H1 (cell line): ENCODE data around the gene TAF8. TPM values are rescaled to one million over a fixed set of nuclear protein-coding genes. Genes with fewer than 3 reads are reported as not detected.

Experiments used
- CTCF ChIA-PET: fragments of 300-600 bp; sonication (Branson Sonifier 250); formaldehyde crosslinking; loops from one replicate; lab custom pipeline; 2021; ENCODE audit not compliant: partially characterized antibody; lab: Charles Lee
- POLR2A ChIA-PET: fragments of 300-600 bp; sonication (Branson Sonifier 250); formaldehyde crosslinking; loops from one replicate; lab custom pipeline; 2021; ENCODE audit warnings: inconsistent platforms; ENCODE audit not compliant: partially characterized antibody; lab: Charles Lee
- DNase-seq, 2 experiments: peaks; one replicate each; pipeline versions ENCODE4 v3.0.0 to v3.0.0-alpha.2; 2010 to 2022; ENCODE audit warnings: low spot score in 2 of 2, low read depth in 1 of 2, mixed read lengths in 1 of 2
- FAIRE-seq: peaks from 2 replicates; lab custom pipeline; 2011; peaks lifted over from hg19 to GRCh38; lab: Jason Lieb, UNC
- H2AFZ ChIP-seq: 2 replicates; pipeline ENCODE4 v1.8.1; 2012; ENCODE audit warnings: low read length, inconsistent platforms
- H2AK5ac ChIP-seq: 2 replicates; pipeline ENCODE4 v1.6.1; 2013; ENCODE audit warnings: low read depth, low read length
- H2BK120ac ChIP-seq: replicated peaks from 2 replicates; pipeline ENCODE3; 2013; ENCODE audit warnings: low read depth, low read length, inconsistent platforms
- H2BK12ac ChIP-seq: 2 replicates; pipeline ENCODE4 v1.6.1; 2013; ENCODE audit warnings: low read depth, low read length
- H2BK15ac ChIP-seq: 2 replicates; pipeline ENCODE4 v1.6.1; 2013; ENCODE audit warnings: low read length
- H2BK20ac ChIP-seq: 2 replicates; pipeline ENCODE4 v1.6.1; 2013; ENCODE audit warnings: low read length
- H2BK5ac ChIP-seq: 2 replicates; pipeline ENCODE4 v1.6.1; 2013; ENCODE audit warnings: low read depth, low read length
- H3K14ac ChIP-seq: 2 replicates; pipeline ENCODE4 v1.6.1; 2013; ENCODE audit warnings: inconsistent platforms; ENCODE audit not compliant: insufficient read length
- H3K18ac ChIP-seq: 2 replicates; pipeline ENCODE4 v1.6.1; 2013; ENCODE audit warnings: low read length; ENCODE audit errors: extremely low read depth
- H3K23ac ChIP-seq: 2 replicates; pipeline ENCODE4 v1.6.1; 2013; ENCODE audit warnings: inconsistent platforms; ENCODE audit not compliant: insufficient read length
- H3K23me2 ChIP-seq: 2 replicates; pipeline ENCODE4 v1.6.1; 2013; ENCODE audit warnings: low read depth, low read length
- H3K27ac ChIP-seq: 2 replicates; pipeline ENCODE4 v1.6.1; 2011; ENCODE audit warnings: low read depth, low read length, inconsistent platforms
- H3K27me3 ChIP-seq, 4 experiments: replicated peaks in 1 of 4; 1 replicate in 1 of 4; 2 replicates in 3 of 4; pipeline versions ENCODE4 v1.6.1 to v1.8.1; 2011 to 2013; ENCODE audit warnings: low read length in 3 of 4, mild to moderate bottlenecking in 3 of 4, inconsistent platforms in 2 of 4, mixed read lengths in 2 of 4, moderate library complexity in 1 of 4; ENCODE audit not compliant: control insufficient read depth in 3 of 4, insufficient read depth in 3 of 4; ENCODE audit errors: extremely low read depth in 1 of 4
- H3K36me3 ChIP-seq, 4 experiments: 2 replicates each; pipeline versions ENCODE4 v1.6.1 to v1.8.1; 2011 to 2013; ENCODE audit warnings: mild to moderate bottlenecking in 4 of 4, low read length in 3 of 4, moderate library complexity in 2 of 4, control low read depth in 1 of 4, inconsistent platforms in 1 of 4; ENCODE audit not compliant: insufficient read depth in 4 of 4, control insufficient read depth in 2 of 4
- H3K4ac ChIP-seq: replicated peaks from 2 replicates; pipeline ENCODE3; 2013; ENCODE audit warnings: low read length, low read depth, mixed read lengths, inconsistent platforms; ENCODE audit not compliant: insufficient read length
- H3K4me1 ChIP-seq, 4 experiments: replicated peaks in 1 of 4; 1 replicate in 1 of 4; 2 replicates in 3 of 4; pipeline versions ENCODE4 v1.6.1 to v1.8.1; 2011 to 2013; ENCODE audit warnings: low read length in 3 of 4, inconsistent platforms in 2 of 4, mixed read lengths in 1 of 4; ENCODE audit not compliant: insufficient read depth in 4 of 4, control insufficient read depth in 3 of 4
- H3K4me2 ChIP-seq, 2 experiments: 2 replicates each; pipeline versions ENCODE4 v1.6.1 to v1.8.1; 2011 to 2013; ENCODE audit warnings: low read depth in 2 of 2, low read length in 2 of 2, control low read depth in 1 of 2, inconsistent platforms in 1 of 2, mild to moderate bottlenecking in 1 of 2; ENCODE audit not compliant: insufficient read depth in 1 of 2
- H3K4me3 ChIP-seq, 4 experiments: fragments of 200-600, 300-600 bp in 1 of 4; sonication (generic), shearing (Covaris generic), sonication (Bioruptor Twin) in 1 of 4; 2 replicates each; pipeline versions ENCODE4 v1.5.1 to v1.8.1; 2011 to 2016; ENCODE audit warnings: low read length in 4 of 4, low read depth in 3 of 4, control low read depth in 2 of 4, inconsistent platforms in 2 of 4, mild to moderate bottlenecking in 2 of 4, mixed read lengths in 1 of 4, moderate library complexity in 1 of 4; ENCODE audit not compliant: insufficient read depth in 2 of 4; ENCODE audit errors: extremely low read depth in 1 of 4
- H3K56ac ChIP-seq: replicated peaks from 2 replicates; pipeline ENCODE3; 2013; ENCODE audit warnings: low read depth, mild to moderate bottlenecking, mixed read lengths, low read length, inconsistent platforms; ENCODE audit not compliant: insufficient read length
- H3K79me1 ChIP-seq: 2 replicates; pipeline ENCODE4 v1.6.1; 2013; ENCODE audit warnings: low read depth, low read length, control low read depth
- H3K79me2 ChIP-seq, 2 experiments: 2 replicates each; pipeline versions ENCODE4 v1.6.1 to v1.8.1; 2012 to 2013; ENCODE audit warnings: low read length in 2 of 2, mild to moderate bottlenecking in 2 of 2, inconsistent platforms in 1 of 2; ENCODE audit not compliant: insufficient read depth in 2 of 2, control insufficient read depth in 1 of 2
- H3K9ac ChIP-seq, 4 experiments: replicated peaks in 1 of 4; 1 replicate in 1 of 4; 2 replicates in 3 of 4; pipeline versions ENCODE4 v1.6.1 to v1.8.1; 2011 to 2013; ENCODE audit warnings: low read depth in 3 of 4, low read length in 3 of 4, control low read depth in 2 of 4, mild to moderate bottlenecking in 2 of 4, moderate library complexity in 2 of 4, inconsistent platforms in 1 of 4; ENCODE audit errors: extremely low read depth in 1 of 4
- H3K9me3 ChIP-seq, 2 experiments: 2 replicates each; pipeline versions ENCODE4 v1.6.1 to v1.8.1; 2012 to 2013; ENCODE audit warnings: mild to moderate bottlenecking in 2 of 2, moderate library complexity in 2 of 2, control low read depth in 1 of 2, inconsistent platforms in 1 of 2, low read depth in 1 of 2, low read length in 1 of 2, mixed read lengths in 1 of 2; ENCODE audit not compliant: insufficient read depth in 2 of 2
- H4K20me1 ChIP-seq, 2 experiments: replicated peaks in 1 of 2; 2 replicates each; pipeline versions ENCODE3 to v1.8.1; 2011 to 2013; ENCODE audit warnings: inconsistent platforms in 2 of 2, low read length in 2 of 2, mild to moderate bottlenecking in 1 of 2; ENCODE audit not compliant: insufficient read depth in 2 of 2, control insufficient read depth in 1 of 2
- H4K5ac ChIP-seq: 2 replicates; pipeline ENCODE4 v1.6.1; 2013; ENCODE audit warnings: low read length, low read depth, mixed read lengths, inconsistent platforms; ENCODE audit not compliant: insufficient read length
- H4K8ac ChIP-seq: 2 replicates; pipeline ENCODE4 v1.8.0; 2013; ENCODE audit warnings: mild to moderate bottlenecking, moderate library complexity, low read length, inconsistent platforms; ENCODE audit not compliant: insufficient read depth; ENCODE audit errors: extremely low read depth
- H4K91ac ChIP-seq: replicated peaks from 2 replicates; pipeline ENCODE3; 2013; ENCODE audit warnings: low read length, mixed read lengths, inconsistent platforms; ENCODE audit not compliant: insufficient read length
- ASH2L ChIP-seq: fragments of 200-600, 300-600 bp; sonication (generic); IDR thresholded peaks from one replicate; pipeline ENCODE4 v1.7.1; 2017; ENCODE audit warnings: low read length
- CHD1 ChIP-seq: IDR thresholded peaks from 2 replicates; pipeline ENCODE4 v1.6.1; 2012; ENCODE audit warnings: low read depth, low read length, improper control_type of control experiment
- CREB1 ChIP-seq: IDR thresholded peaks from 2 replicates; pipeline ENCODE4 v1.6.1; 2012; ENCODE audit warnings: inconsistent platforms
- CTCF ChIP-seq, 3 experiments: IDR thresholded peaks; 1 replicate in 2 of 3; 2 replicates in 1 of 3; pipeline versions ENCODE4 v1.5.1 to v1.6.1; 2011; ENCODE audit warnings: low read length in 3 of 3, mild to moderate bottlenecking in 3 of 3, inconsistent platforms in 2 of 3, low read depth in 1 of 3, moderate library complexity in 1 of 3; ENCODE audit not compliant: insufficient read depth in 1 of 3; ENCODE audit errors: control extremely low read depth in 1 of 3
- RBBP5 ChIP-seq: IDR thresholded peaks from 2 replicates; pipeline ENCODE4 v1.7.1; 2012; ENCODE audit warnings: low read depth, mild to moderate bottlenecking, inconsistent platforms, low read length, moderate library complexity, borderline replicate concordance
- SP2 ChIP-seq: IDR thresholded peaks from 2 replicates; pipeline ENCODE4 v1.6.1; 2012; ENCODE audit warnings: mild to moderate bottlenecking, low read length, inconsistent platforms
- TAF7 ChIP-seq: optimal IDR thresholded peaks from 2 replicates; pipeline ENCODE3; 2011; ENCODE audit warnings: low read depth, mild to moderate bottlenecking, inconsistent platforms, low read length, moderate library complexity, borderline replicate concordance
- TCF12 ChIP-seq: IDR thresholded peaks from 2 replicates; pipeline ENCODE4 v1.6.1; 2011; ENCODE audit warnings: low read depth, mild to moderate bottlenecking, low read length
- WGBS, 2 experiments: shearing (Covaris generic) in 1 of 2; methylation state at CpG; one replicate each; pipeline versions ENCODE4 v1.1.6 to v1.1.7; 2013 to 2015; ENCODE audit warnings: low lambda C conversion rate in 2 of 2, mixed read lengths in 2 of 2, inconsistent platforms in 1 of 2, low coverage in 1 of 2, missing lambda C conversion rate in 1 of 2; ENCODE audit not compliant: insufficient replicate concordance in 2 of 2, insufficient coverage in 1 of 2, insufficient read length in 1 of 2; ENCODE audit errors: extremely low coverage in 1 of 2, missing lambda C conversion rate in 1 of 2; 5-methylcytosine and 5-hydroxymethylcytosine counted together
- polyA plus RNA-seq, 7 experiments: library from polyadenylated mRNA; depleted of rRNA in 3 of 7; stranded (reverse) in 5 of 7; unstranded in 2 of 7; fragments of >200 nt in 5 of 7; fragments of 200-250 nt in 2 of 7; gene quantifications; 1 replicate in 5 of 7; 2 replicates in 1 of 7; 4 replicates in 1 of 7; pipeline versions ENCODE4 v1.2.1 to v1.2.3, GENCODE V29; 2011 to 2013; ENCODE audit warnings: missing spikeins in 2 of 7, mixed read lengths in 2 of 7
- total RNA-seq: library from RNA; stranded (reverse); fragmentation: NEBNext Ultra II Directional; extraction: Animal tissue kit (Norgen Biotek cat#: 25700); gene quantifications from 2 replicates; pipeline ENCODE4 v1.2.1, GENCODE V29; 2021
- TF ChIP-seq, protein P1 (sequence below): IDR thresholded peaks from 2 replicates; pipeline ENCODE4 v1.6.1; 2012; ENCODE audit warnings: inconsistent platforms

The TAF8 gene
- total and polyA plus RNA-seq, 2 of the 8 experiments (the other 6 are each of a cell fraction or from before 2014, with no cell fraction given) = 32.2 to 34.0 TPM

GRCh38 chr6:42100029-42100901 is 49.9 kb downstream of the TAF8 start:
- H2AFZ ChIP-seq = no peak overlapping the region
- TF ChIP-seq RBBP5 = no peak
- TF ChIP-seq CHD1 = no peak
- TF ChIP-seq TCF12 = no peak
- no peak for TF ChIP-seq SP2
- TF ChIP-seq CTCF (IDR thresholded peaks at IDR 0.05; ENCODE audit: control extremely low read depth in 1 of 3, insufficient read depth in 1 of 3, low read depth in 1 of 3, low read length in 3 of 3) = no peak
- TF ChIP-seq CREB1 = no peak
- TF ChIP-seq, protein P1, sequence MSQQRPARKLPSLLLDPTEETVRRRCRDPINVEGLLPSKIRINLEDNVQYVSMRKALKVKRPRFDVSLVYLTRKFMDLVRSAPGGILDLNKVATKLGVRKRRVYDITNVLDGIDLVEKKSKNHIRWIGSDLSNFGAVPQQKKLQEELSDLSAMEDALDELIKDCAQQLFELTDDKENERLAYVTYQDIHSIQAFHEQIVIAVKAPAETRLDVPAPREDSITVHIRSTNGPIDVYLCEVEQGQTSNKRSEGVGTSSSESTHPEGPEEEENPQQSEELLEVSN = no peak
- no peak for TF ChIP-seq ASH2L
- TF ChIP-seq TAF7 = no peak

More at GRCh38 chr6:42100029-42100901, 49.9 kb downstream of the TAF8 start:
- H2BK20ac ChIP-seq = no peak overlapping the region
- ChIA-PET POLR2A (interaction anchor here (0.7 to 1.6 kb wide), 10 partner anchors 12 to 184 kb away, joined by 3 to 5 read pairs (median 4); no protein-coding TSS in a partner anchor), CTCF (interaction anchor here (0.9 to 21.6 kb wide), 8 partner anchors 11 to 114 kb away, joined by 3 to 313 read pairs (median 6); no protein-coding TSS in a partner anchor)
- no peak overlapping the region for H3K56ac ChIP-seq
- no peak overlapping the region for H3K18ac ChIP-seq
- H3K27me3 ChIP-seq = peaks cover 0 to 21% (median 18%) of the 10 kb centered on the region in 4 experiments; a peak in 5 of 7 replicates
- FAIRE-seq = no peak
- H3K23ac ChIP-seq = no peak overlapping the region
- peaks cover 7 to 18% of the 10 kb centered on the region in 2 experiments for H4K20me1 ChIP-seq
- no peaks in the 10 kb centered on the region for H3K9me3 ChIP-seq
- H3K4me1 ChIP-seq = peaks cover 2 to 10% (median 4%) of the 10 kb centered on the region in 4 experiments; a peak in 6 of 7 replicates
- H3K79me2 ChIP-seq = no peaks in the 10 kb centered on the region
- H2BK120ac ChIP-seq = no peak overlapping the region
- H3K4ac ChIP-seq = no peak overlapping the region
- no peak overlapping the region for H3K9ac ChIP-seq
- H3K79me1 ChIP-seq = no peaks in the 10 kb centered on the region
- no peak overlapping the region for H3K27ac ChIP-seq
- no peak overlapping the region for H2AK5ac ChIP-seq
- no peak overlapping the region for H4K91ac ChIP-seq
- no peak overlapping the region for H3K14ac ChIP-seq
- H4K5ac ChIP-seq = no peak overlapping the region
- no peak overlapping the region for H2BK15ac ChIP-seq
- H3K36me3 ChIP-seq = peaks cover 5 to 14% (median 8%) of the 10 kb centered on the region in 4 experiments; a peak in 6 of 8 replicates
- H3K4me2 ChIP-seq = no peak overlapping the region
- no peak overlapping the region for H3K4me3 ChIP-seq
- no peak overlapping the region for H2BK12ac ChIP-seq
- no peak for DNase-seq
- no peaks in the 10 kb centered on the region; the same call in 1 of the 2 replicates for H3K23me2 ChIP-seq
- no peak overlapping the region for H2BK5ac ChIP-seq
- 89% methylated on average over 14 of the region's 14 CpGs; no CpG with 5 or more reads in 1 of the 2 experiments for WGBS, 2 experiments
- H4K8ac ChIP-seq = no peak overlapping the region
